Measurements from ENCODE around the gene SEMA3A.

Gene SEMA3A

DNA sequence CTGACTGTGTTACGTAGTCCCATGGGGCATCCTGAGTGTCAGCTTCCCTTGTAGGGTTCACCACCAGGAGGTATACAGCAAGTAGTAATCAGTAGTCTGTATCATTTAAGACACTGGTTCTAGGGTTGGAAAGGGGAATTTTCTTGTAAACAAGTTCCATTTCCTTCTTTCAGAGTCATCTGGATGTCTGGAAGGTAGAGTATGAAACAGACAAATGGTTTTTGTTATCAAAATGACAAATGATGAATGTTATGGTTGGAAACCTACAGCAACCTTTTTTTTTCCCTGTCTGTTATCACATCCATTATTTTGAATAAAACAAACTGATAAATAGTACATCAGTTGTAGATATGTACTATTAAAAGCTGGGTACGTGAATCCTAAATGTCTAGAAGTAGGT lies 19.1 kb downstream of the SEMA3A start:
- Histone ChIP-seq H3K79me2 (ENCODE audit: low read length) (no peaks in the 10 kb centered on the region), H3K4me2 (ENCODE audit: low read length) (no peak overlapping the region)

DNA sequence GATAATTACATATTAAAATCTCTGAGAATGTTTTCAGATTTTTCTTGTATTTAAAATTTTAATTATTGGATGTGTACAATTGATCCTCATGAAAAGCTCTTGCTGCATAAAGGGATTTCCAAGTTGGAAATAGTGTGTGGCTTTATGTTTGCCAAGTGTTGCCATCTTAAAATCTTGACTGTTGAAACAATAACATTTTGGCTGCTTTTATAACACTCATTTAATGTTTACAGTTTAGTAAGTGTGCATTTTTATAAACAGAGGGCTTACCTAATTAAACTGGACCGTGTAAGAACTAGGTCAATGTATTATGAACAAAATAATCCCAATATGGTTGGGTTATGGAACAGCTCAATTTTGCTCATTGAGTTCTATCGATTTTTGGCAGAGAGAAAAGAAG lies 23.9 kb downstream of the SEMA3A start:
- Histone ChIP-seq H3K9ac (ENCODE audit: low read length) (no peak overlapping the region), H3K79me2 (ENCODE audit: low read length) (no peaks in the 10 kb centered on the region), H3K36me3 (replicated peaks; ENCODE audit: low read depth, low read length) (no peaks in the 10 kb centered on the region), H3K9me3 (ENCODE audit: insufficient read depth, low read length) (no peaks in the 10 kb centered on the region), H2AFZ (ENCODE audit: low read depth, low read length) (no peak overlapping the region), H3K4me1 (ENCODE audit: low read length) (no peaks in the 10 kb centered on the region), H3K27me3 (ENCODE audit: low read depth, low read length) (no peaks in the 10 kb centered on the region), H3K4me3 (ENCODE audit: low read length) (no peak overlapping the region), H4K20me1 (ENCODE audit: insufficient read depth, low read length) (no peaks in the 10 kb centered on the region), H3K4me2 (ENCODE audit: low read length) (no peak overlapping the region), H3K27ac (ENCODE audit: low read length) (no peak overlapping the region)
- TF ChIP-seq, protein P1, sequence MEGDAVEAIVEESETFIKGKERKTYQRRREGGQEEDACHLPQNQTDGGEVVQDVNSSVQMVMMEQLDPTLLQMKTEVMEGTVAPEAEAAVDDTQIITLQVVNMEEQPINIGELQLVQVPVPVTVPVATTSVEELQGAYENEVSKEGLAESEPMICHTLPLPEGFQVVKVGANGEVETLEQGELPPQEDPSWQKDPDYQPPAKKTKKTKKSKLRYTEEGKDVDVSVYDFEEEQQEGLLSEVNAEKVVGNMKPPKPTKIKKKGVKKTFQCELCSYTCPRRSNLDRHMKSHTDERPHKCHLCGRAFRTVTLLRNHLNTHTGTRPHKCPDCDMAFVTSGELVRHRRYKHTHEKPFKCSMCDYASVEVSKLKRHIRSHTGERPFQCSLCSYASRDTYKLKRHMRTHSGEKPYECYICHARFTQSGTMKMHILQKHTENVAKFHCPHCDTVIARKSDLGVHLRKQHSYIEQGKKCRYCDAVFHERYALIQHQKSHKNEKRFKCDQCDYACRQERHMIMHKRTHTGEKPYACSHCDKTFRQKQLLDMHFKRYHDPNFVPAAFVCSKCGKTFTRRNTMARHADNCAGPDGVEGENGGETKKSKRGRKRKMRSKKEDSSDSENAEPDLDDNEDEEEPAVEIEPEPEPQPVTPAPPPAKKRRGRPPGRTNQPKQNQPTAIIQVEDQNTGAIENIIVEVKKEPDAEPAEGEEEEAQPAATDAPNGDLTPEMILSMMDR (IDR thresholded peaks at IDR 0.05; ENCODE audit: low read depth, low read length) = no peak
- no peak for TF ChIP-seq EZH2phosphoT487 (IDR thresholded peaks at IDR 0.05; ENCODE audit: low read depth)

More for the DNA sequence above, 19.1 kb downstream of the SEMA3A start:
- Histone ChIP-seq H3K9me3 (ENCODE audit: insufficient read depth, low read length) (no peaks in the 10 kb centered on the region), H3K36me3 (replicated peaks; ENCODE audit: low read depth, low read length) (no peaks in the 10 kb centered on the region), H3K4me1 (ENCODE audit: low read length) (no peaks in the 10 kb centered on the region), H3K4me3 (ENCODE audit: low read length) (no peak overlapping the region), H4K20me1 (ENCODE audit: insufficient read depth, low read length) (no peaks in the 10 kb centered on the region), H3K9ac (ENCODE audit: low read length) (no peak overlapping the region), H2AFZ (ENCODE audit: low read depth, low read length) (no peak overlapping the region), H3K27ac (ENCODE audit: low read length) (no peak overlapping the region), H3K27me3 (ENCODE audit: low read depth, low read length) (no peaks in the 10 kb centered on the region)
- no peak for TF ChIP-seq EZH2phosphoT487 (IDR thresholded peaks at IDR 0.05; ENCODE audit: low read depth)
- TF ChIP-seq, protein P1 (IDR thresholded peaks at IDR 0.05; ENCODE audit: low read depth, low read length) = no peak

DNA sequence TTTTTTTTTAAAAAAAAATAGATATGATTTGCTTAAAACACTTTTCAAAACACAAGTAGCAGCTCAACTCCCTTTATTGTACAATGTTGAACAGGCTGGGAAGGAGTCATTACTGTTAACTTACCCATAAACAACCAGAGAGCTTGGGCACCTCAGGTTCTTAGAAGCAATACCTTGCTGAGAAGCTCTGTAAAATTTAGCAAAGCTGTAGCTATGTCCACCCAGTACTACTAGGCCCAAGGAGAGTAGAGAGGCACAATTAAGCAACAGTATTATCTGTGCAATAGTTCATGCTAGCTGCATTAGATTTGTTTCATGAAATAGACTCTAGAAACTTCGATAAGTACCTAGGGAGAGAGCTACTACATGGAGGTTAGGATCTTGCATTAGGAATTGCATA lies 32.0 kb downstream of the SEMA3A start:
- no peaks in the 10 kb centered on the region for H3K79me2 ChIP-seq (ENCODE audit: low read length)
- H4K20me1 ChIP-seq (ENCODE audit: insufficient read depth, low read length) = no peaks in the 10 kb centered on the region
- no peaks in the 10 kb centered on the region for H3K9me3 ChIP-seq (ENCODE audit: insufficient read depth, low read length)
- 0 out of 2 replicates have a peak overlapping the region, but pooled peaks have one; percentile 8 for H2AFZ ChIP-seq (ENCODE audit: low read depth, low read length)
- no peaks in the 10 kb centered on the region for H3K4me1 ChIP-seq (ENCODE audit: low read length)
- H3K4me3 ChIP-seq (ENCODE audit: low read length) = no peak overlapping the region
- H3K9ac ChIP-seq (ENCODE audit: low read length) = no peak overlapping the region
- H3K27me3 ChIP-seq (ENCODE audit: low read depth, low read length) = no peaks in the 10 kb centered on the region
- no peak for TF ChIP-seq EZH2phosphoT487 (IDR thresholded peaks at IDR 0.05; ENCODE audit: low read depth)
- TF ChIP-seq, protein P1 (IDR thresholded peaks at IDR 0.05; ENCODE audit: low read depth, low read length) = no peak
- no peak overlapping the region for H3K27ac ChIP-seq (ENCODE audit: low read length)
- H3K4me2 ChIP-seq (ENCODE audit: low read length) = no peak overlapping the region
- no peaks in the 10 kb centered on the region for H3K36me3 ChIP-seq (replicated peaks; ENCODE audit: low read depth, low read length)

DNA sequence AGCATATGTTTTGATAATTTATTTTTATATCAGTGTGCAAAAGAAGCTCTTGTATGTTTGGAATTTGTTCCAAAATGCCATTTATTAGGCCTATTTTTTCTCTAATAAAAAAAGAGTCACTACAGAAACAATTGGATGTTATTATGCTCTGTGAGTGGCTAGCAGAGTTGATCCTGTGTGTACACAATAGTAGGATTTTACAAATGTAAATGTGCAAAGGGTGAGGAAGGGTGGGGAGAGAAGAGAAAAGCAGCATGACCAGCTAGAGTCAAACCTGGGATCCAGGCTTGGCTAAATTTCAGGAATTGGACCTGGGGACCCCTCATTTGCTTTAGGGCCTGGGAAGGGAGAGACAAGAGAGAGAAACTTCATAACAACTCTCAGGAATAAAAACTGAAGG lies 32.5 kb downstream of the SEMA3A start:
- TF ChIP-seq EZH2phosphoT487 (IDR thresholded peaks at IDR 0.05; ENCODE audit: low read depth) = no peak
- TF ChIP-seq, protein P1 (IDR thresholded peaks at IDR 0.05; ENCODE audit: low read depth, low read length) = no peak
- no peaks in the 10 kb centered on the region for H3K79me2 ChIP-seq (ENCODE audit: low read length)
- no peaks in the 10 kb centered on the region for H4K20me1 ChIP-seq (ENCODE audit: insufficient read depth, low read length)
- H3K27me3 ChIP-seq (ENCODE audit: low read depth, low read length) = no peaks in the 10 kb centered on the region
- no peak overlapping the region for H3K4me2 ChIP-seq (ENCODE audit: low read length)
- H3K9ac ChIP-seq (ENCODE audit: low read length) = no peak overlapping the region
- no peak overlapping the region for H2AFZ ChIP-seq (ENCODE audit: low read depth, low read length)
- no peak overlapping the region for H3K4me3 ChIP-seq (ENCODE audit: low read length)
- no peaks in the 10 kb centered on the region for H3K36me3 ChIP-seq (replicated peaks; ENCODE audit: low read depth, low read length)
- H3K9me3 ChIP-seq (ENCODE audit: insufficient read depth, low read length) = no peaks in the 10 kb centered on the region
- no peaks in the 10 kb centered on the region for H3K4me1 ChIP-seq (ENCODE audit: low read length)
- no peak overlapping the region for H3K27ac ChIP-seq (ENCODE audit: low read length)

All from OCI-LY3 (cell line).